GM21825 (cell line): ENCODE measurements around the gene GPC6.
"Not testable (repeated sequence)": the region's sequence is repeated elsewhere in the genome, so short reads cannot be mapped to it uniquely, and the experiment has no call there.

Experiments used
- ATAC-seq: cut with Tn5 transposase; IDR thresholded peaks from one replicate; pipeline ENCODE4 v1.9.1; 2021; ENCODE audit warnings: mild to moderate bottlenecking, moderate library complexity; ENCODE audit not compliant: unreplicated experiment

Gene GPC6

GRCh38 chr13:94181461-94182107 lies 955.0 kb downstream of the GPC6 start:
- ATAC-seq, result no peak

GRCh38 chr13:94182185-94182761 lies 955.7 kb downstream of the GPC6 start:
- ATAC-seq, result no peak

- no peak for ATAC-seq
These were observed 959.9 kb downstream of the GPC6 start for GRCh38 chr13:94186470-94186869.

- no peak for ATAC-seq
These were observed 961.7 kb downstream of the GPC6 start for GRCh38 chr13:94188201-94188854.

- no peak for ATAC-seq
These were observed 965.9 kb downstream of the GPC6 start for GRCh38 chr13:94192431-94192975.

- ATAC-seq, result no peak
These were observed 969.1 kb downstream of the GPC6 start for GRCh38 chr13:94195715-94196114.

GRCh38 chr13:94196413-94196812 lies 969.8 kb downstream of the GPC6 start:
- ATAC-seq, result no peak

GRCh38 chr13:94198681-94199080 lies 972.1 kb downstream of the GPC6 start:
- ATAC-seq, result no peak

GRCh38 chr13:94199135-94199534 lies 972.5 kb downstream of the GPC6 start:
- no peak for ATAC-seq

- no peak for ATAC-seq
These were observed 974.4 kb downstream of the GPC6 start for GRCh38 chr13:94201022-94201421.

GRCh38 chr13:94204163-94204562 lies 977.6 kb downstream of the GPC6 start:
- no peak for ATAC-seq

GRCh38 chr13:94204946-94205345 lies 978.3 kb downstream of the GPC6 start:
- ATAC-seq, result no peak

- no peak for ATAC-seq
These were observed 979.3 kb downstream of the GPC6 start for GRCh38 chr13:94205896-94206295.

GRCh38 chr13:94209117-94209516 lies 982.5 kb downstream of the GPC6 start:
- ATAC-seq, result no peak

- ATAC-seq, result not testable (repeated sequence)
These were observed 983.3 kb downstream of the GPC6 start for GRCh38 chr13:94209913-94210312.

GRCh38 chr13:94210816-94211215 lies 984.2 kb downstream of the GPC6 start:
- ATAC-seq, result no peak

- no peak for ATAC-seq
These were observed 985.6 kb downstream of the GPC6 start for GRCh38 chr13:94212196-94212595.

GRCh38 chr13:94214121-94214520 lies 987.5 kb downstream of the GPC6 start:
- no peak for ATAC-seq

- ATAC-seq, result no peak
These were observed 988.4 kb downstream of the GPC6 start for GRCh38 chr13:94214975-94215374.

- no peak for ATAC-seq
These were observed 989.9 kb downstream of the GPC6 start for GRCh38 chr13:94216476-94216875.

GRCh38 chr13:94217370-94217769 lies 990.8 kb downstream of the GPC6 start:
- no peak for ATAC-seq

GRCh38 chr13:94218537-94218936 lies 991.9 kb downstream of the GPC6 start:
- ATAC-seq, result no peak
